ENCODE data around the gene KHDC4.

KHDC4 gene

DNA sequence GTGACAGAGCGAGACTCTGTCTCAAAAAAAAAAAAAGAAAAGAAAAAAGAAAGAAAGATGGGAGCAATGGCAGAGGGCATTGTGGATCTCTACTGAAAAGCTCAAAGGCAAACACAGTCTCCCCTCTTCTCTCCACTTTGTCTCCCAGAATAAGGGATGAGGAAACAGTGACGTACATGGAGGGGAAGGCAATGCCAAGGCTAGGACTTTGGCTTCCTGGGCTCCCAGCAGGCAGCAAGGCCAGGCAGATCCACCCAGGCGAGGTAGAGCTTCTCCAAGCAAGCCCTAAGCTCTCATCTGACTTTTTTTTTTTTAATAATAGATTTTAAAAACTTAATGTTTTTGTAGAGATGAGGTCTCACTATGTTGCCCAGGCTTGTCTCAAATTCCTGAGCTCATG lies 39.5 kb upstream of the KHDC4 start:
- H3K4me3 ChIP-seq (ENCODE audit: low read depth, low read length): no peak overlapping the region
- no peak overlapping the region for H3K9ac ChIP-seq
- H3K79me2 ChIP-seq: no peaks in the 10 kb centered on the region
- H3K4me1 ChIP-seq: no peaks in the 10 kb centered on the region
- H3K27ac ChIP-seq: no peak overlapping the region
- H3K4me2 ChIP-seq (ENCODE audit: low read length): no peak overlapping the region
- no peaks in the 10 kb centered on the region for H3K9me3 ChIP-seq (ENCODE audit: control insufficient read depth, low read length)
- no peaks in the 10 kb centered on the region for H3K27me3 ChIP-seq (ENCODE audit: control insufficient read depth, insufficient read depth, low read length)
- H2AFZ ChIP-seq: no peak overlapping the region
- no peaks in the 10 kb centered on the region for H3K36me3 ChIP-seq (ENCODE audit: control insufficient read depth, insufficient read depth, low read length)
- TF ChIP-seq, protein P1, sequence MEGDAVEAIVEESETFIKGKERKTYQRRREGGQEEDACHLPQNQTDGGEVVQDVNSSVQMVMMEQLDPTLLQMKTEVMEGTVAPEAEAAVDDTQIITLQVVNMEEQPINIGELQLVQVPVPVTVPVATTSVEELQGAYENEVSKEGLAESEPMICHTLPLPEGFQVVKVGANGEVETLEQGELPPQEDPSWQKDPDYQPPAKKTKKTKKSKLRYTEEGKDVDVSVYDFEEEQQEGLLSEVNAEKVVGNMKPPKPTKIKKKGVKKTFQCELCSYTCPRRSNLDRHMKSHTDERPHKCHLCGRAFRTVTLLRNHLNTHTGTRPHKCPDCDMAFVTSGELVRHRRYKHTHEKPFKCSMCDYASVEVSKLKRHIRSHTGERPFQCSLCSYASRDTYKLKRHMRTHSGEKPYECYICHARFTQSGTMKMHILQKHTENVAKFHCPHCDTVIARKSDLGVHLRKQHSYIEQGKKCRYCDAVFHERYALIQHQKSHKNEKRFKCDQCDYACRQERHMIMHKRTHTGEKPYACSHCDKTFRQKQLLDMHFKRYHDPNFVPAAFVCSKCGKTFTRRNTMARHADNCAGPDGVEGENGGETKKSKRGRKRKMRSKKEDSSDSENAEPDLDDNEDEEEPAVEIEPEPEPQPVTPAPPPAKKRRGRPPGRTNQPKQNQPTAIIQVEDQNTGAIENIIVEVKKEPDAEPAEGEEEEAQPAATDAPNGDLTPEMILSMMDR (IDR thresholded peaks at IDR 0.05): no peak

DNA sequence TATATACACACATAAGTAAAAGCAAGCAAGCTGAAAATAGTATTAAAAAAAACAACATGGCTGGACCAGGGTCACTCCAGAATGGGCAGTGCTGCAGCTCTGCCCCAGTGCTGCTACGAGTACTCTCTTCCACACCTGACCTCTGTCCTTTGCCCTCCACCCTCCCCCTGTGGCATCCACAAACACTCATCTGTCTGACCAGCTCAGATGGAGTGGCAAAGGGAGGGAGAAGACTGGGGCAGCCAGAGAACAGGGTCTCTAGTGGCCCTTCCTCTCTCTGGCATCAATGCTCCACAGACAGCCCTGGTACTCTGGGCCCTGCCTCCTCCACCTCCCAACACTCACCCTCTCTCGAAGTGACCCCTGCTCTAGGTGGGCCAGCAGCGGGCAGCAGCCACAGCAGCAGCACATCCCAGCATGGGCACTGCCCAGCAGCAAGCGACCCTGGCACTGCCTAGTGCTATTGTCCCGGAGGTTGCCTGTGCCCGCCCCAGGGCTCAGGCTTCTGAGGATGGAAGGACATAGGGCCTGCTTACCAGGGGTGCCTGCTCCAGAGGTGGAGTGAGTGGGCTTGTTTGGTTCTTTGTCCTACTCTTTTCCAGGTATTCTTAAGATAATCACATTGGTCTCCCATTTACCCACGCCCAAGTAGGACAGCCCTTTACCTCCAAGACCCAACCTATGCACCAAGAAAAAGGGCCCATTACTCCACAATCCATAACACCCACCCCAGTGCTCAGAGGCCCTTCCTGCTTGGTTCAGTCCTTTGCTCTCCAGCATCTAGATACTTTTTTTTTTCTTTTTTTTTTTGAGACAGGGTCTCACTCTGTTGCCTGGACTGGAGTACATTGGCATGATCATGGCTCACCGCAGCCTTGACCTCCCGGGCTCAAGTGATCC lies 37.9 kb upstream of the KHDC4 start:
- Histone ChIP-seq H3K4me1 (no peaks in the 10 kb centered on the region), H3K9ac (no peak overlapping the region), H3K27me3 (ENCODE audit: control insufficient read depth, insufficient read depth, low read length) (no peaks in the 10 kb centered on the region), H3K27ac (no peak overlapping the region), H3K79me2 (no peaks in the 10 kb centered on the region), H3K4me2 (ENCODE audit: low read length) (no peak overlapping the region), H3K9me3 (ENCODE audit: control insufficient read depth, low read length) (no peaks in the 10 kb centered on the region), H3K4me3 (ENCODE audit: low read depth, low read length) (no peak overlapping the region), H2AFZ (no peak overlapping the region), H3K36me3 (ENCODE audit: control insufficient read depth, insufficient read depth, low read length) (no peaks in the 10 kb centered on the region)
- TF ChIP-seq, protein P1 (IDR thresholded peaks at IDR 0.05): no peak

DNA sequence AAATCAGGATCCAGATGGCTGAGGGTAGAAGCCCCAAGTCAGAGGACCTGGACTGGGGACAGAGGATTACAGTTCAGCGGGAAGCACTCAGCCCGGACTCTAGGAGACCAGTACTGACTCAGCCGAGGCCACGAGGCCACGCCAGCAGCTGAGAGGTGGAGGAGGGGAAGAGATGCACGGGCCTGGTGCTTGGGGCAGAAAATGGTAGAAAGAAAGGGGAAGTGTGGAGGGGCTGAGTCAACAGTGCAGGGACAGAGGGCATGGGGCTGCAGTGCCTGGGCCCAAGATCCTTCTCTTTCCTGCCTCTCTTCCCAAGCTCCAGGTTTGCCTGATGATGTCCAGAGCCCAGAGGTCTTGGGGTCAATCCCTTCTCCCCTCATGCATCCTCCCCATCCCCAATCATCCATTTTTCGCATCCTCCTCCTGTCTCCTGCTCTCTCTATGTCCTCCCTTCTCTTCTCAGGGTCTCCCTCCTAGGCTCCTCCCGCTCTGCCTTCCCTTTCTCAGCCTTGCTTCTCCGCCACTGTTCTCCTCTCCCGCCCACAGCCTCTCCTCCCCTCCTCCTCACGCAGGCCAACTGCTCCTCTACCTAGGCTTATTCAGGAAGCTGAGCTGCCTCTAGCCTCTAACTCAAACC lies 36.4 kb upstream of the KHDC4 start:
- H3K9me3 ChIP-seq (ENCODE audit: control insufficient read depth, low read length): no peaks in the 10 kb centered on the region
- no peaks in the 10 kb centered on the region for H3K27me3 ChIP-seq (ENCODE audit: control insufficient read depth, insufficient read depth, low read length)
- H3K79me2 ChIP-seq: no peaks in the 10 kb centered on the region
- H2AFZ ChIP-seq: no peak overlapping the region
- H3K4me2 ChIP-seq (ENCODE audit: low read length): no peak overlapping the region
- H3K9ac ChIP-seq: no peak overlapping the region
- H3K36me3 ChIP-seq (ENCODE audit: control insufficient read depth, insufficient read depth, low read length): no peaks in the 10 kb centered on the region
- no peak overlapping the region for H3K4me3 ChIP-seq (ENCODE audit: low read depth, low read length)
- TF ChIP-seq, protein P1 (IDR thresholded peaks at IDR 0.05): no peak
- no peak overlapping the region for H3K27ac ChIP-seq
- H3K4me1 ChIP-seq: no peaks in the 10 kb centered on the region

DNA sequence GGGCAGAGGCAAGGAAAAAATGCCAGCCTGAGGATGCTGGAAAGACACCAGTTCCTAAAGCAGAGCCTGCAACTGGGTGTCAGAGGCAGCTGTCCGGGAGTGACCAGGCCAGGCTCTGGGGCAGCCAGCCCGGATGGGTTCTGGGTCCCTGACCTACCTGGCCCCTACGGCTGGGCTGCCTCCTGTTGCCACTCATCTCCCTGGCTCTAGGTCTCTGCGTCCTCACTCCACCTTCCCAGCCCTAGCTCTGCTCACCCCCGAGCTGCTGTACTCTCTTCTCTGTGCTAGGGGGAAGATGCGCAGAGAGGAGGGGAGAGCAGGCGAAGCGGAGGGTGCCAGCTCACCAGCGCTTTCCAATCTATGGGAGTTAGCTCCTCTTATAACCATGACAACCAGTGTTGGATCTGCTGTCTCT lies 35.2 kb upstream of the KHDC4 start:
- Histone ChIP-seq H3K9ac (no peak overlapping the region), H3K79me2 (no peaks in the 10 kb centered on the region), H3K27me3 (ENCODE audit: control insufficient read depth, insufficient read depth, low read length) (no peaks in the 10 kb centered on the region), H3K36me3 (ENCODE audit: control insufficient read depth, insufficient read depth, low read length) (no peaks in the 10 kb centered on the region), H2AFZ (no peak overlapping the region), H3K4me2 (ENCODE audit: low read length) (no peak overlapping the region), H3K4me1 (no peaks in the 10 kb centered on the region), H3K9me3 (ENCODE audit: control insufficient read depth, low read length) (no peaks in the 10 kb centered on the region), H3K4me3 (ENCODE audit: low read depth, low read length) (no peak overlapping the region), H3K27ac (no peak overlapping the region)
- TF ChIP-seq, protein P1 (IDR thresholded peaks at IDR 0.05): no peak
